Chondrocyte (in vitro differentiated cells): ENCODE data around the gene PRSS38. TPM values are rescaled to one million over a fixed set of nuclear protein-coding genes. Genes with fewer than 3 reads are reported as not detected.

Experiments used
- DNase-seq: peaks from one replicate; pipeline ENCODE4 v3.0.0; 2021; ENCODE audit warnings: mixed read lengths, low spot score
- H3K27ac Mint-ChIP-seq: one replicate; pipeline ENCODE4 v1.8.0; 2021; ENCODE audit warnings: mild to moderate bottlenecking, moderate library complexity, mixed read lengths; ENCODE audit not compliant: unreplicated experiment
- H3K27me3 Mint-ChIP-seq: 2 replicates; pipeline ENCODE4 v1.8.0; 2021; ENCODE audit warnings: low read depth, mixed read lengths
- H3K36me3 Mint-ChIP-seq: 2 replicates; pipeline ENCODE4 v1.8.0; 2021; ENCODE audit warnings: low read depth, mixed read lengths
- H3K4me1 Mint-ChIP-seq: 2 replicates; pipeline ENCODE4 v1.8.0; 2021; ENCODE audit warnings: low read depth, mild to moderate bottlenecking, mixed read lengths
- H3K4me3 Mint-ChIP-seq: one replicate; pipeline ENCODE4 v1.8.0; 2021; ENCODE audit warnings: mild to moderate bottlenecking, moderate library complexity, mixed read lengths; ENCODE audit not compliant: unreplicated experiment
- H3K9me3 Mint-ChIP-seq: 2 replicates; pipeline ENCODE4 v1.8.0; 2021; ENCODE audit warnings: low read depth, mixed read lengths
- CTCF ChIP-seq: fragments of 200-600 bp; sonication (generic); IDR thresholded peaks from 2 replicates; pipeline ENCODE4 v1.5.0; 2021; ENCODE audit warnings: antibody characterized with exemption, mild to moderate bottlenecking, moderate library complexity
- total RNA-seq: library from RNA; stranded (reverse); gene quantifications from 3 replicates; pipeline ENCODE4 v1.2.1, GENCODE V29; 2021

Gene PRSS38
- total RNA-seq, 1 donor from 2014 or later, result not detected

- no peak overlapping the region for H3K4me3 Mint-ChIP-seq
- no peak overlapping the region for H3K27ac Mint-ChIP-seq
Measured at GRCh38 chr1:227799756-227800155, 15.7 kb upstream of the PRSS38 start.

GRCh38 chr1:227803933-227804332, 11.5 kb upstream of the PRSS38 start:
- Mint-ChIP-seq H3K4me3 (no peak overlapping the region), H3K27ac (no peak overlapping the region), H3K4me1 (peaks cover 5% of the 10 kb centered on the region), H3K27me3 (peaks cover 27% of the 10 kb centered on the region), H3K9me3 (peaks cover 20% of the 10 kb centered on the region), H3K36me3 (peaks cover 4% of the 10 kb centered on the region)
- DNase-seq, result no peak
- TF ChIP-seq CTCF, result no peak

More at GRCh38 chr1:227799756-227800155, 15.7 kb upstream of the PRSS38 start:
- peaks cover 18% of the 10 kb centered on the region for H3K9me3 Mint-ChIP-seq
- peaks cover under 1% of the 10 kb centered on the region for H3K4me1 Mint-ChIP-seq
- H3K36me3 Mint-ChIP-seq, result peaks cover 4% of the 10 kb centered on the region
- DNase-seq, result no peak
- no peak for TF ChIP-seq CTCF
- H3K27me3 Mint-ChIP-seq, result peaks cover 35% of the 10 kb centered on the region

DNA sequence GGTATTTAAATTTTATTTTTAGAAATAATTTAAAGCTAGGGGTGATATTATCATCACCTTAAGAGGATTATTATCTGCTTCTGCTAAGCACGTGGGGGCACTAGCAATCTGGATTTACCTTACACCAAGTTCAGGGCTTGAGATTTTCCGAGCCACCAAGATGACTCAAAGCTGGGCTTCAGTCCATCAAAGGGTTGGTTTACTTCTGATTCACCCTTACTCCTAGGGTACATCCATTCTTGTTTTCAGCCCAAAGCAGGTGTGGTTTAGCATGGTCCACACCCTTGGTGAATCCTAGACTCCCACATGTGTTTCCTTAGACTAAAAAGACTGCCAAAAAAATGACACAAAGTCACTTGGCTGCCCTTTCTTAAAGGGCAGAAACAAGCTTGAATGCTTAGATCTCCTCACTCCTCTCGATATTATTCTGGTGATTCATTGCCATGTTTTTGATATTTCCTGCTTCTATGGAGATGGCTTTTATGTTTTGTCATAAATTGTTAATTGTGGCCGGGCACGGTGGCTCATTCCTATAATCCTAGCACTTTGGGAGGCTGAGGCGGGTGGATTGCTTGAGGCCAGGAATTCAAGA, 9.8 kb upstream of the PRSS38 start:
- H3K27me3 Mint-ChIP-seq, result peaks cover 22% of the 10 kb centered on the region
- H3K9me3 Mint-ChIP-seq, result peaks cover 20% of the 10 kb centered on the region
- H3K4me3 Mint-ChIP-seq, result no peak overlapping the region
- H3K4me1 Mint-ChIP-seq, result peaks cover 5% of the 10 kb centered on the region
- no peak for DNase-seq
- H3K27ac Mint-ChIP-seq, result no peak overlapping the region
- no peak for TF ChIP-seq CTCF
- peaks cover 4% of the 10 kb centered on the region for H3K36me3 Mint-ChIP-seq

DNA sequence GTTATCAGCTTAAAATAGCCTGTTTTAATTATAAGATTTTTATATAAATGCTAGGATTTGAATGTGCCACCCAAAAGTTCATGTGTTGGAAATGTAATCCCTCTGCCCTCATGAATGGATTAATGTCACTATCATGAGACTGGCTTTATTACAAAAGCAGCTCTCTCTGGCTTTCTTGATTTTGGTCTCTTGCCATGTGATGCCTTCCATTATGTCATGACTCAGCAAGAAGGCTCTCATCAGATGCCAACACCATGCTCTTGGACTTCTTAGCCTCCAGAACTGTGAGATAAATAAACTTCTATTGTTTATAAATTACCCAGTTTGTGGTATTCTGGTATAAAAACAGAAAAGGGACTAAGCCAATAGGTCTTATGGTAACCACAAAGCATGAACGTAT, 6.9 kb upstream of the PRSS38 start:
- peaks cover 16% of the 10 kb centered on the region for H3K27me3 Mint-ChIP-seq
- DNase-seq, result no peak

GRCh38 chr1:227809026-227809425, 6.4 kb upstream of the PRSS38 start:
- Mint-ChIP-seq H3K27ac (no peak overlapping the region), H3K9me3 (peaks cover 13% of the 10 kb centered on the region), H3K36me3 (peaks cover 2% of the 10 kb centered on the region), H3K4me1 (peaks cover 5% of the 10 kb centered on the region), H3K27me3 (peaks cover 16% of the 10 kb centered on the region), H3K4me3 (no peak overlapping the region)
- no peak for TF ChIP-seq CTCF
- no peak for DNase-seq

More for the DNA sequence above, 6.9 kb upstream of the PRSS38 start:
- H3K4me1 Mint-ChIP-seq, result peaks cover 5% of the 10 kb centered on the region
- H3K4me3 Mint-ChIP-seq, result no peak overlapping the region
- peaks cover 2% of the 10 kb centered on the region for H3K36me3 Mint-ChIP-seq
- peaks cover 17% of the 10 kb centered on the region for H3K9me3 Mint-ChIP-seq
- TF ChIP-seq CTCF, result no peak
- H3K27ac Mint-ChIP-seq, result no peak overlapping the region
